GM19328 (cell line): ENCODE results near the gene TACC2.

Experiments
- ATAC-seq: cut with Tn5 transposase; IDR thresholded peaks from one replicate; pipeline ENCODE4 v1.9.1; 2021; ENCODE audit warnings: mild to moderate bottlenecking, moderate library complexity; ENCODE audit not compliant: unreplicated experiment

TACC2 gene

GRCh38 chr10:122303271-122304053 lies 314.5 kb downstream of the TACC2 start:
- no peak for ATAC-seq
